GM10266 (cell line): ENCODE results near the gene EML6.

Experiments used
- DNase-seq: peaks from one replicate; pipeline ENCODE4 v3.0.0; 2012; ENCODE audit errors: extremely low spot score
- TF ChIP-seq, protein P1 (sequence below): IDR thresholded peaks from 2 replicates; pipeline ENCODE4 v1.5.1; 2012; ENCODE audit warnings: mild to moderate bottlenecking, low read depth; ENCODE audit not compliant: control insufficient read depth, insufficient read depth; ENCODE audit errors: missing control alignments

Gene EML6

DNA sequence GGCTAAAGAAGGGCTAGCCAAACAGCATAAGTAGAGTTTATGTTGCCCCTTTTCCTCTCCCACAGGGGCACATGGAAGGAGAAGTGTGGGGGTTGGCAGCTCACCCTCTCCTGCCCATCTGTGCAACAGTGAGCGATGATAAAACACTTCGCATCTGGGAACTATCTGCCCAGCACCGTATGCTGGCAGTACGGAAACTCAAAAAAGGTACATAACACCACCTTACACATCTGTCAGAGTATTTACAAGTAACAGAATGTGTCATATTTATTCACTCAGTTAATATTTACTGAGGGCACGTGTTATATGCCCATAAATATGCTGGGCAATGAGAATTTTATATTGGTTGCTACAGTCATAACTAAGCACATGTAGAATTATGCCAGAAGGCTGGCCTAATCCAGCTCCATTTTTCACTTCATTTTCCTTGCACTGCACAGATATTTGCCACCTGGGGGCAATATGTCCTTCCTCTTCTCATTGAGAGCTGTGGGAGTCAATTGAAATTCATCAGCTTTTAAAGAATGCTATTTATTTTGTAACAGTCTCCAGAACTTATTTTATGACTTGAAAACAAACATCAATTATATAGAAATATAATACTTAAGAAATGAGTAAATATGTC is 176.2 kb downstream of the EML6 start:
- TF ChIP-seq, protein P1, sequence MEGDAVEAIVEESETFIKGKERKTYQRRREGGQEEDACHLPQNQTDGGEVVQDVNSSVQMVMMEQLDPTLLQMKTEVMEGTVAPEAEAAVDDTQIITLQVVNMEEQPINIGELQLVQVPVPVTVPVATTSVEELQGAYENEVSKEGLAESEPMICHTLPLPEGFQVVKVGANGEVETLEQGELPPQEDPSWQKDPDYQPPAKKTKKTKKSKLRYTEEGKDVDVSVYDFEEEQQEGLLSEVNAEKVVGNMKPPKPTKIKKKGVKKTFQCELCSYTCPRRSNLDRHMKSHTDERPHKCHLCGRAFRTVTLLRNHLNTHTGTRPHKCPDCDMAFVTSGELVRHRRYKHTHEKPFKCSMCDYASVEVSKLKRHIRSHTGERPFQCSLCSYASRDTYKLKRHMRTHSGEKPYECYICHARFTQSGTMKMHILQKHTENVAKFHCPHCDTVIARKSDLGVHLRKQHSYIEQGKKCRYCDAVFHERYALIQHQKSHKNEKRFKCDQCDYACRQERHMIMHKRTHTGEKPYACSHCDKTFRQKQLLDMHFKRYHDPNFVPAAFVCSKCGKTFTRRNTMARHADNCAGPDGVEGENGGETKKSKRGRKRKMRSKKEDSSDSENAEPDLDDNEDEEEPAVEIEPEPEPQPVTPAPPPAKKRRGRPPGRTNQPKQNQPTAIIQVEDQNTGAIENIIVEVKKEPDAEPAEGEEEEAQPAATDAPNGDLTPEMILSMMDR = peak; percentile 62
- peak; percentile 33 for DNase-seq

DNA sequence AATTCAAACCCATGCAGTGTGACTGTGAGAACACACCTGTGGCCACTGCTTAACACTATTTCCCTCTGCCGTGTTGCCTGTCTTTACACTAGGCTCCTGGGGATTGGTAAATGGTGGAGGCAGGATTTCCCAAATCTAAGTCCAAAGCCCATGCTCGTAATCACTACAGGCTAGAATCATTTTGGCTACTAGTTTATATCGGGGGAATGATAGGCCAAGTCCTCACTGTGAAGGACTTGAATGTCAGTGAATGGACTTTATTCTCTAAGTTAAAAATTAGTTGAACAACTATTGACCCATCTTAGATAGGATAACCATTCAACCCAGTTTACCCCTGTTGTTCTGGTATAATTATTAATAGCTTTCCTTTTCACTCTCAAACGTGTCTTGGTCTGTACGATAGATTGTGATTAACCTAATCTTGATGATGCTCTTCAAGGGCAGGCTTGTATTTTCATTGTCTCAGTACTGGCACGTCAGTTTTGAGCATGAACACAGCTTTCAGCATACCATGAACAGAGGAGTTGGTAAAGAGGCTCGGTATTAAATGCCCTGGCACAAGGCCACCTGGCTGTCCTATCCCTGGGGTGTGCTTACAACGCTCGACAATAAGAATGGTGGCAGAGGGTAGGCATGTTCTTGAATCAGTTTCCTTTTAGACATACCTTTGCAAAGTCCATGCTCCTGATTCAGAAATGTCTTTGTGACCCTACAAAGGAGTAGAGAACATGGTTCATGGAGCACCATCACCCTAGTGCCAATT is 177.9 kb downstream of the EML6 start:
- TF ChIP-seq, protein P1 = no peak
- no peak for DNase-seq

DNA sequence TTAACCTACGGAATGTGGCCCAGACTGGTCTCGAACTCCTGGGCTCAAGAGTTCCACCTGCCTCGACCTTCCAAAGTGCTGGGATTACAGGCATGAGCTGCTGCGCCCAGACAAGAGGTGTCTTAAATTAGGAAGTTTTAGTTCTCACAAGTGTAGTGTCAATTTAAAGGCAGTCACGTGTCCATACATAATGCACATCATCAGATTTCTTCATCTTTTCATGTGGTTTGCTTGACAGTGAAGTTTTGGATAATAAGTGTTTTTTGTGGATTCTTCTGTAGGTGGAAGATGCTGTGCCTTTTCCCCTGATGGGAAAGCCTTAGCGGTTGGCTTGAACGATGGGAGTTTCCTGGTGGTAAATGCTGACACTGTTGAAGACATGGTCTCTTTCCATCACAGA is 179.3 kb downstream of the EML6 start:
- TF ChIP-seq, protein P1 = no peak

DNA sequence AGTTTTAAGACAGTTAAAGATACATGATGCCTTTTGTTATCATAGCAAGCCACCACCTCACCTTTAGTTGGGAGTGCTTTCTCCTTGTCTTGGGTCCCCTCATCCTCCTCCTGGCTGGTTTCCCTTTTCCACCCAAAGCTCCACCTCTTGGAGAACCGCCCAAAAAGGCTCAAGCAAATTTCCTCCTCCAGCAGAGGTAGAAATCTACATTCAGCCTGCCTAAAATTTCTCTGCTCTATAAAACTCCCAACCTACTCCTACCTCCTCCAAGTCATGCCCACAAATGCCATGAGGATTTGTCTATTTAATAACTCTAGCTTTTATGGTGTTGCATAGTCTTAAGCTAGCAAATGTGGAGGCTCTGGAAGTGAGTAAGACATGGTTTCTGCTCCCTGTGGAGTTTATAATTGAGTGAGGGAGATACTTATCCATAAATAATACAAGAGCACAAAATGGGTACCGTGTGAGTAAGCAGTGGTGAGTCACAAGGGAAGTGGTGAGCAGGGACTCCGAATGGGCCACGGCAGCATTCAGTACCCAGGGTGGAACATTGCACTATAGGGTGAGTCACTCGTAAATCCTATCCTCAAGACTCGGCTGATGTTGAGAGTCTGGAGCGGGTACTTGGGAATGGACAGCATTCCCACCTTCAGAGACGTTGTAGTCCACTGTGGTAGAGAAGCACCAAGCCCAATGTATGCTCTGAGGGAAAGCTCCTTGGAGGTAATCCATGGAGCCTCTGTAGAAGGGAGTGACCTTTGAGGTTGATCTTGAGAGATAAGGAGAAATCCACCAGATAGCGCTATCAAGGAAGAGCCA is 180.5 kb downstream of the EML6 start:
- DNase-seq = no peak
- TF ChIP-seq, protein P1 = no peak

More for the DNA sequence above, 179.3 kb downstream of the EML6 start:
- DNase-seq = no peak

DNA sequence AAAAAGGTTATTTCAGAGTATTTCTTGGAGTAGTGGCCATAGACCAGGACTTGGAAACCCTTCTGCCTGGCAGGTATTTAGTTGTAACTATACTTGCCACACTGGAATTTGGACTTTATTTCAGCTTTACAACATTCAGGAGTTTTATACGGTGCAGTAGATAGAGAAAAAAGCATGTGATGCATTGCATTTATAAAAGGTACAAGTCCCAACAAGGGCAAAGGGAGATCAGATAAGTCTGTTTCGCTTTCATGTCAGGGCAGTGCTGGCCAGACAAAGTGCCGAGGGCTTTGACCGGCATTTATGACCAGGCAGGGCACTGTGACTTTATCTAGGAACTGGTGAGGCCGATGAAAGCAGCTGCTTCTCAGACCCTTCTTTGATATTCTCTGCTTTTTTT is 181.4 kb downstream of the EML6 start:
- DNase-seq = no peak
- TF ChIP-seq, protein P1 = no peak

DNA sequence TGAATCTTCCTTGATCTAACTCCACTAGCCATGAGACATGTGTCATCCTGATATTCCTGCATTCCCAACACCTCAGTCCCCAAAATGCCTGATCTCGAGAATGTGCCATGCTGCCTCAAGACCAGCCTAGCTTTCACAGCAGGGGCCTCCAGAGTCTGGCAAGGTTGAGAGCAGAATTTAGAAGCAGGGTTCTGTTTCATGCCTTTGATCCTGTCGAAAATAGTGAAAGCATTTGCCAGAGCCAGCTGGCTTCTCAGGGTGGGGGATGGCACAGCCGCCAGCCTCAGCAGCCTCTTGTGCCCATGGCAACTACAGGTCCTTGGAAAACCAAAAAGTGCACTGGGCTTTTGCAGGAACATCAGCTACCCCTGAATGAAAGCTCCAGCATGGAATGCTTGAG is 183.3 kb downstream of the EML6 start:
- TF ChIP-seq, protein P1 = no peak
- no peak for DNase-seq

DNA sequence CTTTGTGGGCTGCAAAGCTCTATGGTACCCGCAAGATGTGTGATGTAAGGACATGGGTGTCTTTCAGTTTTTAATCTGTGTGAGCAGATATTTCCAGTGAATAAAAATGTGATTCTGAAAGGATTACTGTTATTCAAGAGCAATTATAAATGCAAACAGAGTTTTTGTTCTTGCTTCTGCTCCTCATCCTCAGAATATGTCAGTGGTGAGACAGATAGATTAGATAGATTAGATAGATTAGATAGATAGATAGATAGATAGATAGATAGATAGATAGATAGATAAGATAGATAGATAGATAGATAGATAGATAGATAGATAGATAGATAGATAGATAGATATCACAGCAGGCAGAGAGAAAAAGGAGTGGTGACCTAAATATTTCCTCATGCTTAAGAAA is 184.2 kb downstream of the EML6 start:
- TF ChIP-seq, protein P1 = no peak
- no peak for DNase-seq
